GM21737 (cell line): ENCODE measurements around the gene AZU1.

Source experiments
- ATAC-seq: cut with Tn5 transposase; IDR thresholded peaks from one replicate; pipeline ENCODE4 v1.9.1; 2021; ENCODE audit warnings: mild to moderate bottlenecking, moderate library complexity; ENCODE audit not compliant: unreplicated experiment

Gene AZU1

DNA sequence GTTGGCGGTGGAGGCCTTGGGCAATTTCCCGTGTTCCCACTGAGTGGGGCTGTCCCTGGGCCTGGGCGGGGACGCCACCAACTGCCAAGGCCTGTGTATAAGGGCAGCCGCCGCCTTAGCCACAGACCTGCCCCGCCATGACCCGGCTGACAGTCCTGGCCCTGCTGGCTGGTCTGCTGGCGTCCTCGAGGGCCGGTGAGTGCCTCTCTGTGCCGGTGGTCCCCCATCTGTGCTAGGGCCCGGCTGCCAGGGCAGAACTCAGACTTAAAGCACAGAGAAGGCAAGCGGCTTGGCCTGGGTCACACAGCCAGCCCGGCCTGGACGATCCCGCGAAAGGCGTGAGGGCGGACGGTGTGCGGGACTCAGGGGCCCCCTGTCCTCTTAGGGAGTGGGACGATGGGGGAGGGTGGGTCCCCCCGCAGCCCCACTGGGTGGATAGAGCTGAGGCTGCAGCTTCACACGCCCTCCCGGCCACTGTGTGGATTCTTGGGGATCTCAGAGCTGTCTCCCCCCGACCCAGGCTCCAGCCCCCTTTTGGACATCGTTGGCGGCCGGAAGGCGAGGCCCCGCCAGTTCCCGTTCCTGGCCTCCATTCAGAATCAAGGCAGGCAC is at the start of gene AZU1:
AZU1 (plus strand) TSS at position 128 of the 612 bp plus-strand sequence; CDS start at position 138, 10 bp downstream.
- no peak for ATAC-seq

- ATAC-seq = no peak
Measured at GRCh38 chr19:778910-779653, 48.6 kb upstream of the AZU1 start.

DNA sequence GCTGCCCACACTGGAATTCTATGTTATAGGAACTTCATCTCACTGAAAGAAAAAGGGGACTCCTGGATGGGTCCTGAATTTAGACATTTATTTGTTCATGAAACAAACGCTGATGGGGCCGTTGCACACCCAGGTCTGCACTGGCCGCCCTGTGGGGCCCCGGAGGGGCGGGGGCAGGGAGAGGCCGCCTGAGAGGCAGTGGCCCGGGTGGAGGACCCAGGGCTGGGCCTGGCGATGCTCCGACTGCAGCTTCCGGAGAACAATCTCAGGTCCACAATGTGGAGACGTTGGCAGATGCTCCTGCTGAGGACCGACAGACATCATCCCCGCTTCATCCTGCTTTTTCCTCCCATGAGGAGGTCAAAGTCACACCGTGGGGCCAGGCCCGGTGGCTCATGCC is 46.7 kb upstream of the AZU1 start:
- ATAC-seq = no peak

- no peak for ATAC-seq
Measured at GRCh38 chr19:781800-782184, 45.8 kb upstream of the AZU1 start.

DNA sequence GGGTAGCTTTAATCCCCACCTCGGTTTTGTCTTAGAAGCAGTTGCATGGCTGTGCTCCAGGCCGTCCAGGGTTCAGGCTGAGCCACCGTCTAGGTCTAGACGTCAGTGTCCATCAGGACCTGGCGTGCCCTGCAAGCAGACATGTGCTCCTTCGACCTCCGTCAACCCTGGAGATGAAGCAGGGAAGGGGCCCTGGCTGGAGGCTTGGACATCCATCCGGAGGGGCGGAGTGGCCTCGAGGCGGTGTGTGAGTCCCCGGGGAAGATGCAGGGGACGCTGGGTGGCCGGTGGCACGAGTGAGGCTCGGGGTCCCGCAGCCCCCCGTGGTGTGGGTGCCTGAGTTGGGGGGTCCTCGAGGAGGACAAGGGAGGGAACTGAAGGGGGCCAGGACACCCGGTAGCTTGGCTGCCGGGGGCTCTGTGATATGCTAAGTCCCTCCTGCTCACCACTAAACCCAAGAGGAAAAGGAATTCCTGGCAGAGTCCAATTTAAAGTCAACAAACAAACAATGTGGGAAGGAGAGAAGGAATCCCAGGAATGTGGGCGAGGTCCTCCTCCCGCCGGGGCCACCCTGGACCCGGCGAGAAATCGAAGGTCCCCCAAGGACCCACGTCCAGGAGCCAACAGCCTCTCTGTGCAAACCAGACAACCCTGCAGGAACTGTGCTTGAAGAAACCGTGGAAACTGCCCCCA is 45.3 kb upstream of the AZU1 start:
- ATAC-seq = no peak

DNA sequence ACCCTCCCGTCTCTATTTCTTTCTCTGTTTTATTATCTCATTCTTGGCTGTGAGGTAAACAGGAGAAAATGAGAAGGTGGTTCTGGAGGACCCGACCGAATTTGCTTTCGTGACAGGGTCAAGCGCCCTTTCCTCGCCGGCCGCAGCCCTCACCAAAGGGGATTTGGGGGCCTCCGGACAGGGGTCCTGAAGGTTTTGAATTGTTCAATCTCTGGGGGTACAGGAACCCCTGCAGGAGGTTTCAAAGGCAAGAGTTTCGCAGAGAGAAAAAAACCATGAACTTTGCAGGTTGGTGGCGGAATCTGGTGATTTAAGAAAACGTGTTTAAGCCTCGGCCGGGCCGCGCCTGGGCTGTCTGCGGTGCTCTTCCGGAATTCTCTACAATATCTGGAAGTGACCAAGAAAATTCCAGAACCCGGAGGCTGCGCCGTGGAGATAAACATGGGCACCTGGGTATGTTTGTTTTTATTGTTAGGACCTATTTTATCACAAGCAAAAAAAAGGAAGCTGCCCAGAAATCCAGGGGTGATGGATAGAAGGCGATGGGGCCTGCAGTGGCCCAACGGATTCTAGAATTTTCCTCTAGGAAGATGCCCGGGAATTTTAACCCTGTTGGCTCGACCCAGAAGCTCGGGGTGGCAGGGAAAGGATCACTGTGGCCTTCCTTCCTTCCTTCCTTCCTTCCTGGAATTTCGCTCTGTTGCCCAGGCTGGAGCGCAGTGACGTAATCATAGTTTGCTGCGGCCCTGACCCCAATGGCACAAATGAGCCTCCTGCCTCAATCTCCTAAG is 44.6 kb upstream of the AZU1 start:
- no peak for ATAC-seq

DNA sequence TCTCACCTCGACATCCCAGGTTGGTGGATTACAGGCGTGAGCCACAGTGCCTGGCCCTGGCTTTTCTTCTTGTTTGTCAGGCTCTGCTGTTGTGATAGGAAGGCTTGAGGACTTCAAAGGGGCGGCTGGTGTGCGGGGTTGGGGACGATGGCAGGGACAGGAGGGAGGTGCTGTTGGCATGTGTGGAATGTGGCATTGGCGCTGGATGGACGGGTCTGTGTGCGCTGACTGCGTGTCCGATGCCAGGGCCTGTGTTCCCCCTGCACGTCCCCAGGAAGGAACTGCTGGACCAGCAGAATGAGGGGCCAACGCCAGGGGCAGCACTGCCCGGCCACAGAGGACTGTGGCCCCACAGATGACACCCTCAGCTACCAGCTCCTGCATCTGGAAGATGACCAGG is 43.1 kb upstream of the AZU1 start:
- ATAC-seq = no peak

- ATAC-seq = no peak
Measured at GRCh38 chr19:787536-787935, 40.1 kb upstream of the AZU1 start.

- no peak for ATAC-seq
Measured at GRCh38 chr19:788686-788982, 39.0 kb upstream of the AZU1 start.

GRCh38 chr19:788983-789700 is 38.5 kb upstream of the AZU1 start:
- no peak for ATAC-seq

DNA sequence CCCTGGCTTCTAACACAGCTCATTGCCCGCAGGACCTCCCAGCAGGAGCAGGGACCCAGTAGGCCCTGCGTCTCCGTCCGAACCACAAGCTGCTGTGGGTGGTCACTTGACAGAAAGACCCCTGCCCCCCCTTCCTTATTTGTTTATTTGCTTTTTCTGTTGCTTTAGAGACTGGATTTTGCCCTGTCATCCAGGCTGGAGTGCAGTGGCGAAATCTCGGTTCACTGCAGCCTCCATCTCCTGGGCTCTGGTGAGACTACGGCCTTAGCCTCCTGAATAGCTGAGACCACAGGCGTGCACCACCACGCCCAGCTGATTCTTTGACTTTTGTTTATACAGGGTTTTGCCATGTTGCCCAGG is 38.0 kb upstream of the AZU1 start:
- no peak for ATAC-seq

GRCh38 chr19:791007-791566 is 36.5 kb upstream of the AZU1 start:
- no peak for ATAC-seq

DNA sequence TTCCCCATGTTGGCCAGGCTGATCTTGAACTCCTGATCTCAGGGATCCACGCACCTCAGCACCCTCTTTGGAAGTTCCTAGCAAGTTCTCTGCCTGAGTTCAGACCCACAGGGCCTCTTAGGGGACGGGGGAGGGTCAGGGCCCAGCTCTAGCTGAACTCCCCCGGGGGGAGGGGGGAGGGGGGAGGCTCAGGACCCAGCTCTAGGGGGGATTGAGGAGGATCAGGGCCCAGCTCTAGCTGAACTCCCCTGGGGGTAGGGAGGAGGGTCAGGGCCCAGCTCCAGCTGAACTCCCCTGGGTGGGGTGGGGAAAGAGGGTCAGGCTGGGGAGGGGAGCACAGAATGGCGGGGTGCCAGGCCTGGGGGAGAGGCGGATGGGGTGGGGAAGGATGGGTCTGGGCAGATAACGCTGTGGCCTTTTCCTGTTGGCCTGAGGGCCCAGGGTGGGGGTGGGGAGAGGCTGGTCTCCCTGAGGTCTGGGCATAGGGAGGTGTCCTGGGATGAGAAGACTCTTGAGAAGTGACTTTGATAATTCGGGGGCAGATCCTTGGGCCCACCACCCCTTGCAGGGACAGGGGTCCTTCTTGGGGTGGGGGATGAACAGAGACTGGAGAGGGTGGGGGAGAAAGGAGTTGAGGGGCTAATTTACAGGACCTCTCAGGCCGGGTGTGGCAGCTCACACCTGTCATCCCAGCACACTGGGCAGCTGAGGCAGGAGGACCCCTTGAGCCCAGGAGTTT is 35.9 kb upstream of the AZU1 start:
- no peak for ATAC-seq

GRCh38 chr19:792306-792885 is 35.2 kb upstream of the AZU1 start:
- ATAC-seq = no peak

DNA sequence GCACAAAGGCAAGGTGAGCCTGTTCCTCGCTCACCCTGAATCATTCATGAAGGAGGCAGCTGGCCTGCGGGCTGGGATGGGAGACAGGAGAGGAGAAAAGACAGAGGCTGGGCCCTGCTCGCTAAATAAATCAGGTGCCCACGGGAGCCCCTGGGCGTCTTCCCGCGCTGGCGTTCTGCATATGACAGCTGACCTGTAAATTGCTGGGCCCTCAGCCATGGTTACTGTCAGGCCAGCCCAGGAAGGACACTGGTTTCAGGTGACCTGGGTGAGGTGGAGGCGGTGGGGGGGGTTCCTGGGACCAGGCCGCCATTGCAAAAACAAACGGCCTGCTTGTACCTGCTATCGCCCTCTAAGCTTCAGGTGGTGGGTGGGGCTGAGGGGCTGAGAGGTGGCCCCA is 33.8 kb upstream of the AZU1 start:
- ATAC-seq = no peak

DNA sequence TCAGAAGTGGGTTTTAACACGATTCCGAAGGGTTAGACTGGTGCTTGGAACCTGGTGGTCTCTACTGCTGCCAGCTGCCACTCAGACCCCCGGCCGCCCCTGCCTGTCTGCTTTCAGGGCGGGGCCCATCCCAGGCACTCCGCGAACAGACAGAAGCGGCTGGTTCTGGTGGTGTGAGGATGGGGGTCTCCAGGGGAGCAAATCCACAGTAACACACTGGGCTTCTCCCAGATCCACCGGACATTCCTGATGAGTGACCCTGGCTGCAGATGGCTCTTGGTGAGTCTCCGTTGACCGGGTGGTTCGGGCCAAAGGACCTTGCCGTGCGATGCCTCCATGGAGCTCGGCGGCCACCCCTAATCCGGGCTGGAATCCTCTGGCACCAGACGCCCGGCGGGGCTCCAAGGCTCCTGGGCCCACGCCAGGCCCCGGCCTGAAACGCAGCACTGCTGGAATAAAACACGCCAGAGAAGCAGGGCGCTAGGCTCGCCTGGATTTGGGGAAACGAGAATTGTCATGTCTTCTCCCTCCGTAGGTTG is 32.5 kb upstream of the AZU1 start:
- no peak for ATAC-seq

GRCh38 chr19:795691-796581 is 31.7 kb upstream of the AZU1 start:
- ATAC-seq = no peak
